RWPE2 (cell line): ENCODE results near the gene PMEPA1.

Source experiments
- ATAC-seq: fragments of 200-7000 bp; cut with Tn5 transposase; 3 replicates; pipeline ENCODE4 v1.9.1; 2021; ENCODE audit warnings: low read depth
- DNase-seq: peaks from one replicate; pipeline ENCODE4 v3.0.0-alpha.2; 2020; ENCODE audit warnings: low spot score
- H3K27ac ChIP-seq: fragments of 450-650 bp; 2 replicates; pipeline ENCODE4 v1.5.1; 2017; ENCODE audit warnings: mild to moderate bottlenecking; ENCODE audit not compliant: poor library complexity, severe bottlenecking
- H3K27me3 ChIP-seq: fragments of 250-450 bp; sonication (Bioruptor Pico); 2 replicates; pipeline ENCODE4 v1.5.1; 2021; ENCODE audit warnings: mild to moderate bottlenecking, moderate library complexity; ENCODE audit not compliant: insufficient read depth, poor library complexity, severe bottlenecking
- H3K36me3 ChIP-seq: fragments of 250-450 bp; sonication (Bioruptor Pico); 2 replicates; pipeline ENCODE4 v1.5.1; 2020; ENCODE audit warnings: low read depth, mild to moderate bottlenecking, moderate library complexity
- H3K4me1 ChIP-seq: fragments of 250-450 bp; sonication (Bioruptor Pico); 2 replicates; pipeline ENCODE4 v1.5.1; 2021; ENCODE audit warnings: mild to moderate bottlenecking, moderate library complexity; ENCODE audit not compliant: insufficient read depth, poor library complexity, severe bottlenecking
- H3K4me3 ChIP-seq: fragments of 250-450 bp; sonication (Bioruptor Pico); 2 replicates; pipeline ENCODE4 v1.5.1; 2021; ENCODE audit warnings: mild to moderate bottlenecking, moderate library complexity; ENCODE audit not compliant: severe bottlenecking
- H3K9me3 ChIP-seq: fragments of 250-450 bp; sonication (Bioruptor Pico); 2 replicates; pipeline ENCODE4 v1.5.1; 2021; ENCODE audit warnings: mild to moderate bottlenecking, moderate library complexity; ENCODE audit not compliant: severe bottlenecking
- CTCF ChIP-seq: fragments of 450-650 bp; IDR thresholded peaks from one replicate; pipeline ENCODE4 v1.5.1; 2017; ENCODE audit warnings: mild to moderate bottlenecking, moderate library complexity; ENCODE audit not compliant: poor library complexity, severe bottlenecking

The PMEPA1 gene

DNA sequence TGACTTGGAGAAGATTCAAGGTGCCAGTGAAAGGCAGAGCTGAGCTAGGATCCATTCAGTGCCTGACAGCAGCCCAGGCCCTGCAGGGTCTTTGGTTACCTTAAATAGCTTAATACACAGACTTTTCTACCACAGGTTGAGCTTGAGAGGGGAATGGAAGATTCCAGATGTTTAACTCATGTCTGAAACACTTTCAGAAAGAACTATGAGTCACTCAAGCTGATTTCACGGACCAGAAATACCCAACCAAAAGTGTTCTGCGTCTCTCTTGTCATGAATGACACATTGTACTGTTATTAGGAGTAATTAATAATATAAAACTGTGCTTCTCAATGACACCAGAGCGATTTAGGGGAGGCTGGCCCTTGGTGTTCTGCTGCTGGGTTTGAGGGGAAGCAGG is 6.4 kb upstream of the PMEPA1 start:
- no peaks in the 10 kb centered on the region for H3K27me3 ChIP-seq

GRCh38 chr20:57715268-57715904 is 5.6 kb upstream of the PMEPA1 start:
- DNase-seq: no peak
- Histone ChIP-seq H3K27ac (peak overlapping the region; percentile 100), H3K27me3 (no peaks in the 10 kb centered on the region), H3K9me3 (no peaks in the 10 kb centered on the region), H3K4me3 (no peak overlapping the region), H3K36me3 (no peaks in the 10 kb centered on the region), H3K4me1 (peaks cover 69% of the 10 kb centered on the region)
- TF ChIP-seq CTCF: no peak
- no peak for ATAC-seq

More for the DNA sequence above, 6.4 kb upstream of the PMEPA1 start:
- peaks cover 64% of the 10 kb centered on the region for H3K4me1 ChIP-seq
- TF ChIP-seq CTCF: no peak
- ATAC-seq: peak; percentile 16
- H3K27ac ChIP-seq: peak overlapping the region; percentile 100
- H3K4me3 ChIP-seq: no peak overlapping the region
- H3K36me3 ChIP-seq: no peaks in the 10 kb centered on the region
- no peak for DNase-seq
- H3K9me3 ChIP-seq: no peaks in the 10 kb centered on the region

DNA sequence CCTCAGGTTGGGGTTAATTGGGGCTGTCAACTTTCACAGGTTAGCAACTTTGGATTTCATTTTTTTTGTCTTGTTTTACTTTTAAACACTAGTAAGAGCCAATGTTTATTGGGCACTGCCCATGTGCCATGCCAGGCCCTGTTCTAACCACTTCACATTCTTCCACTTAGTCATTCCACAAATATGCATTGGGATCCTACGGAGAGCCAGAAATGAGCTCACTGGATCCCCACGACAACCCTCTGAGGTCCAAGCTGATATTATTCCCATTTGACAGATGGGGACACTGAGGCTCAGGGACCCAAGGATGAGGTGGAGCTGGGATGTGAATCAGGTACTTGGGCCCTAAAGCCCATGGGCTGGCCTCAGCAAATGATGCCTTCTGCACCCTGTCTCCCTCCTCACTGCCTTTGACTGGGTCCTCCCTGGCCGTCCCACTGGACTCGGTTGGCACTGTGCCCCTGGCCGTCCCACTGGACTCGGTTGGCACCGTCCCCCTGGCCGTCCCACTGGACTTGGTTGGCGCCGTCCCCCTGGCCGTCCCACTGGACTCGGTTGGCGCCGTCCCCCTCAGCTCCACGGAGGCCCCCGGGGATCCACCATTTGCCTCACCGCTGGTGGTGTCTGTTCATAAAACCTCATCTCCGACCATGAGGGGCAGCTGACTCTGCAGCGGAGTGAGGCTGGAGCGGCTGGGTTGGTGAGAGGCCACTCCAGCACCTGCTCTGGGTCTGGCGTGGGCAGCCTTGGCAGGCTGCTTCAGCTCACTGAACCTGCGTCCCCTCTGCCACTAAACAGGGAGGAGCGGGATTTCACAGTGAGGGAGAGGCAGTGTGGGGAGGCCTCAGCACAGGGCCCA is 4.8 kb upstream of the PMEPA1 start:
- DNase-seq (no peak), ATAC-seq (peak; percentile 19)
- peaks cover 69% of the 10 kb centered on the region for H3K4me1 ChIP-seq
- no peaks in the 10 kb centered on the region for H3K9me3 ChIP-seq
- H3K27me3 ChIP-seq: no peaks in the 10 kb centered on the region
- no peaks in the 10 kb centered on the region for H3K36me3 ChIP-seq
- peak overlapping the region; percentile 100 for H3K27ac ChIP-seq
- no peak overlapping the region for H3K4me3 ChIP-seq
- no peak for TF ChIP-seq CTCF

- Histone ChIP-seq H3K36me3 (no peaks in the 10 kb centered on the region), H3K4me1 (peaks cover 67% of the 10 kb centered on the region), H3K9me3 (no peaks in the 10 kb centered on the region), H3K4me3 (no peak overlapping the region), H3K27ac (peak overlapping the region; percentile 100), H3K27me3 (no peaks in the 10 kb centered on the region)
- DNase-seq (no peak), ATAC-seq (no peak)
- no peak for TF ChIP-seq CTCF
These were observed 4.1 kb upstream of the PMEPA1 start for GRCh38 chr20:57713951-57714350.
